ENCODE data around the gene HAUS3.

HAUS3 gene

GRCh38 chr4:2262944-2263250 is 21.0 kb upstream of the HAUS3 start:
- Histone ChIP-seq H3K27me3 (replicated peaks; ENCODE audit: control insufficient read depth, insufficient read depth, low read length) (no peaks in the 10 kb centered on the region), H3K4me3 (replicated peaks; ENCODE audit: low read depth, low read length) (peak overlapping the region; percentile 75), H3K36me3 (ENCODE audit: control insufficient read depth, insufficient read depth, low read length) (peaks cover 11% of the 10 kb centered on the region)
- no peak for TF ChIP-seq CTCF (IDR thresholded peaks at IDR 0.05; ENCODE audit: insufficient read depth, low read length, poor library complexity, severe bottlenecking)
- DNase-seq (ENCODE audit: extremely low read depth, insufficient read length) = no peak

- H3K4me3 ChIP-seq (replicated peaks; ENCODE audit: low read depth, low read length) = peak overlapping the region; percentile 75
- H3K27me3 ChIP-seq (replicated peaks; ENCODE audit: control insufficient read depth, insufficient read depth, low read length) = no peaks in the 10 kb centered on the region
- H3K36me3 ChIP-seq (ENCODE audit: control insufficient read depth, insufficient read depth, low read length) = peaks cover 11% of the 10 kb centered on the region
- no peak for TF ChIP-seq CTCF (IDR thresholded peaks at IDR 0.05; ENCODE audit: insufficient read depth, low read length, poor library complexity, severe bottlenecking)
- DNase-seq (ENCODE audit: extremely low read depth, insufficient read length) = peak; percentile 99
Observed at GRCh38 chr4:2262145-2262943, 20.4 kb upstream of the HAUS3 start.

- no peak for DNase-seq (ENCODE audit: extremely low read depth, insufficient read length)
- peak within 1 kb of the TSS; percentile 83 for H3K4me3 ChIP-seq (replicated peaks; ENCODE audit: low read depth, low read length)
- no peaks in the 10 kb centered on the region for H3K27me3 ChIP-seq (replicated peaks; ENCODE audit: control insufficient read depth, insufficient read depth, low read length)
- peaks cover 11% of the 10 kb centered on the region for H3K36me3 ChIP-seq (ENCODE audit: control insufficient read depth, insufficient read depth, low read length)
- TF ChIP-seq CTCF (IDR thresholded peaks at IDR 0.05; ENCODE audit: insufficient read depth, low read length, poor library complexity, severe bottlenecking) = no peak
Observed at GRCh38 chr4:2261853-2262144, 19.9 kb upstream of the HAUS3 start, which contains the start of gene MXD4. MXD4 (minus strand) TSS chr4:2262109; CDS start chr4:2261980, 129 bp downstream.

- Histone ChIP-seq H3K27me3 (replicated peaks; ENCODE audit: control insufficient read depth, insufficient read depth, low read length) (no peaks in the 10 kb centered on the region), H3K36me3 (ENCODE audit: control insufficient read depth, insufficient read depth, low read length) (peaks cover 11% of the 10 kb centered on the region), H3K4me3 (replicated peaks; ENCODE audit: low read depth, low read length) (peak overlapping the region; percentile 83)
- peak; percentile 71 for DNase-seq (ENCODE audit: extremely low read depth, insufficient read length)
- no peak for TF ChIP-seq CTCF (IDR thresholded peaks at IDR 0.05; ENCODE audit: insufficient read depth, low read length, poor library complexity, severe bottlenecking)
Observed at GRCh38 chr4:2261110-2261852, 19.4 kb upstream of the HAUS3 start.

GRCh38 chr4:2260344-2261109 is 18.6 kb upstream of the HAUS3 start:
- Histone ChIP-seq H3K36me3 (ENCODE audit: control insufficient read depth, insufficient read depth, low read length) (peaks cover 14% of the 10 kb centered on the region), H3K27me3 (replicated peaks; ENCODE audit: control insufficient read depth, insufficient read depth, low read length) (no peaks in the 10 kb centered on the region), H3K4me3 (replicated peaks; ENCODE audit: low read depth, low read length) (peak overlapping the region; percentile 83)
- DNase-seq (ENCODE audit: extremely low read depth, insufficient read length) = no peak
- no peak for TF ChIP-seq CTCF (IDR thresholded peaks at IDR 0.05; ENCODE audit: insufficient read depth, low read length, poor library complexity, severe bottlenecking)
